ENCODE results near the gene AMOTL1.
"Not testable (repeated sequence)": the region's sequence is repeated elsewhere in the genome, so short reads cannot be mapped to it uniquely, and the experiment has no call there.

AMOTL1 gene

GRCh38 chr11:94793822-94794221 lies 25.7 kb downstream of the AMOTL1 start:
- peak; percentile 32 for DNase-seq (ENCODE audit: low read depth, low spot score)

- DNase-seq (ENCODE audit: low read depth, low spot score), result peak; percentile 88
Observed at GRCh38 chr11:94794287-94795168, 26.4 kb downstream of the AMOTL1 start.

DNA sequence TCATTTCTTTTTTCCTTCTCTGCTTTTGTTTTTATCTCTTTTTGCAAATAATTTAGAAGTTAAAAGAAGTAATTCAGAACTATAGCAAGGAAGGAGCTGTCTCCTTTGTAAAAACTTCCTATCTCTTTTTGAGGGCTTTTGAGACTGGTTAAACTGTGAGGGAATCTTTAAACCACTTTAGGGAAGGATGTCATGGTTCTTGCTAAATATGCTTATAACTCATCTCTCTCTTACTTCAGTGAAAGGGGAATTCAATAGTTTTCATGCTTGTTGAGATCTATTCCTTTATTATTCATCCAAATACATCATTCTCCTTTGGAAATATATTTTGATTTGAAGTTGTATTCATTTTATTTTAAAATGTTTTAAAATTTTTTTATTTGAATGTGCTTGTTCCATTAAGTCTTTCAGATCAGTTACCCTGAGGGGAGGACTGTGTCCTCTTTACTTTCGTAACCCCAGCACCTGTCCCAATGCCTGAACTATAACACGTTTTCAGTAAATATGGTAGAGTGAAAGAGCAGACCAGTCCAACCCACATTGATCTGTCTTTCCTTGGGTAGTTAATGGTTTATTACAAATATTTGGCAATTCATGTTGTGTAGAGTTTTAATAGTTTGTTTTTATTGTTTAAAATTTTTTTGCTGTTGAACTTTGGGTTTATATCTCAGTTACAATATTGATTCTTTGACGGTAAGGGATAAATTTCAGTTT lies 27.5 kb downstream of the AMOTL1 start:
- DNase-seq (ENCODE audit: low read depth, low spot score), result no peak

DNA sequence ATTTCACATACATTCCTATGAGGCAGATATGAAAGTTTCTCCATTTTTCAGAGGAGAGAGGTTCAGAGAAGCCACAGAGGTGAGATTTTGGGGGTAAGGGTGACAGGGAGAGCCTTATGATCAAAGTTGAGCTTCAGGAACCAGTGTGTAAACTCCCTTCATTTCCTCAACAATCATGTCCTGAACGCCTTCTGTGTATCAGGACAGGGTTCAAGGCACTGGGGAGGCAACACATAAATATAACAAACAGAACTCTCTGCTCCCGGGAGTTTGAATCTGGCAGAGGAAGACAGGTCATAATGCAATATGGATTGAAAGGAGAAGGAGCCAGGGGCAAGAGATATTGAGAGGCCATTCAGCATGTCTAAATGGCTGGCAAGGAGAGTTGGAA lies 28.0 kb downstream of the AMOTL1 start:
- DNase-seq (ENCODE audit: low read depth, low spot score), result no peak

- DNase-seq (ENCODE audit: low read depth, low spot score), result no peak
Observed at GRCh38 chr11:94796863-94797262, 28.7 kb downstream of the AMOTL1 start.

DNA sequence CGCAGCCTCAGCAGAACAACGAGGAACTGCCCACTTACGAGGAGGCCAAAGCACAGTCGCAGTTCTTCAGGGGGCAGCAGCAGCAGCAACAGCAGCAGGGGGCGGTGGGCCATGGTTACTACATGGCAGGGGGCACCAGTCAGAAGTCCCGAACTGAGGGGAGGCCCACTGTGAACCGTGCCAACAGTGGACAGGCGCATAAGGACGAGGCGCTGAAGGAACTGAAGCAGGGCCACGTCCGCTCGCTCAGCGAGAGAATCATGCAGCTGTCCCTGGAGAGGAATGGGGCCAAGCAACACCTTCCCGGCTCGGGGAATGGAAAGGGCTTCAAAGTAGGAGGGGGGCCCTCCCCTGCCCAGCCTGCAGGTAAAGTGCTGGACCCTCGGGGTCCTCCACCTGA lies 31.6 kb downstream of the AMOTL1 start:
- DNase-seq (ENCODE audit: low read depth, low spot score), result no peak

GRCh38 chr11:94800414-94800813 lies 32.3 kb downstream of the AMOTL1 start:
- DNase-seq (ENCODE audit: low read depth, low spot score), result peak; percentile 69

- no peak for DNase-seq (ENCODE audit: low read depth, low spot score)
Observed at GRCh38 chr11:94801866-94802460, 33.8 kb downstream of the AMOTL1 start.

DNA sequence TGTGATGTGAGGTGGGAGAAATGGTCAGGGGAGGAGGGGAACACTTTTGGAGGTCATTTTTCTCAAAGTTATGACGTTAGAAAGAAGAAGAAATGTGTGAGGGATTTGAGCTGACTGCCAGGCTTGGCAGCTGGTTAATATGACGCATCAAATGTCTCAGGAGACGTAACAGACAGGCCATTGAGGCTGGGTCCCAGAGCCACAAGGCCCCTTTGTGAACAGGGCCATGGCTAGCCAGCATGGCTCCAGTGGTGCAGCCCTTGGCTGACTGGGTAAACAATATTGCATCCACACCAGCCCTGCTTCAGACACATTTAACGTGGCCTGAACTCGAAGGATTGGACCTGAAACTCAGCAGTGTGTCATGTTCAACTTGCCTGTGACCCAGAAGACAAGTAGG lies 34.3 kb downstream of the AMOTL1 start:
- DNase-seq (ENCODE audit: low read depth, low spot score), result no peak

- DNase-seq (ENCODE audit: low read depth, low spot score), result no peak
Observed at GRCh38 chr11:94803491-94803890, 35.3 kb downstream of the AMOTL1 start.

DNA sequence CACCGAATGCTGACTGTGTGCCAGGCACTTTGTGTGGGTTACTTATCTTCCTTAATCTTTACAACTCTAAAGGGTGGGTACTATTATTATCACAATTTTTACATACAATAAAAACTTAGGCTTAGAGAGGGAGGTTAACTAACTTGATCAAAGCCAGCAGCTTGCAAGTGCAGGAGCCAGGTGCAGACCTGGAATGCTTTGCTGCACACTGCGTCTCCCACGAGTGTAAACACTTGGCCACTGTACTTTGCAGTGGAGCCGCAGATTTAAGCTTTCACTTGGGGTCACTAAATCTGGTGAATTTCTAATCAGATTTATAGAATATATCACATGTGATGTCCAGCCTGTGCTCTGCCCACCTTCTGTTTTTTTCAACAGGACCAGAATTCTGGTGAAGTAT lies 36.7 kb downstream of the AMOTL1 start:
- no peak for DNase-seq (ENCODE audit: low read depth, low spot score)

- no peak for DNase-seq (ENCODE audit: low read depth, low spot score)
Observed at GRCh38 chr11:94806014-94806413, 37.9 kb downstream of the AMOTL1 start.

DNA sequence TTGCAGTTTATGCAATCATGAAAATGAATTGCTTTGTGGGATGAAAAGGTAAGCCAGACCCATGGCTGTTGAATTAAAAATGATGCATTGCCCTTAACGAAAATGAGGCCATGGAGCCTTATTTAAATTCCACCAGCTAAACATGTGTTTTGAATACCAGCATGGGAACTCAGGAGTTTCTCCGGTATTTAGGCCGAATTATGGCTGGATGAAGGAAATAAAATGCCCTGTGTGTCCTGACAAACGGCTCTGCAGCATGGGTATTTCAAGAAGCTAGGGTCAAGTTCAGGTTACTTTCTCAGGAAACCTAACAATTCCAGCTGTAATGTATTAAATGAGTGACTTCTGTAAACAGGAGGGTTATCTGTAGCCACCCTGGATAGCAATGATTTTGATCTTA lies 38.3 kb downstream of the AMOTL1 start:
- DNase-seq (ENCODE audit: low read depth, low spot score), result no peak

DNA sequence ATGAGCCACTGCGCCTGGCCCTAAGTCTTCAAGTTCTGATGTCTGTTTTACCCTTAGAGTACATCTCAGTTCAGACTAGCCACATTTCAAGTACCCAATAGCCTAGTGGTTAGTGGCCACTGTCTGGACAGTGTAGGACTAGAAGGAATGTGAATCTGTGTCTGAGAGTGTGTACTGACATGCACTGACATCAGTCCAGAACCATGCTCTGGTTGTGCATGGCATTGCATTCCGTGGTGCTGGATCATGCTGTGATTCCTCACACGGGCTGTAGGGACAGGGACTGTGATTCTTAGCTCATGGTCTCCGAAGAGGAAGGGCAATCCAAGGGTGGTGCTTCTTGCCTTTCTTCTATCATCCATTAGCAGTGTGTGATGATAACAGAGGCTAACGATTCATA lies 41.1 kb downstream of the AMOTL1 start:
- no peak for DNase-seq (ENCODE audit: low read depth, low spot score)

GRCh38 chr11:94812724-94813720 lies 44.9 kb downstream of the AMOTL1 start:
- not testable (repeated sequence) for DNase-seq (ENCODE audit: low read depth, low spot score)

DNA sequence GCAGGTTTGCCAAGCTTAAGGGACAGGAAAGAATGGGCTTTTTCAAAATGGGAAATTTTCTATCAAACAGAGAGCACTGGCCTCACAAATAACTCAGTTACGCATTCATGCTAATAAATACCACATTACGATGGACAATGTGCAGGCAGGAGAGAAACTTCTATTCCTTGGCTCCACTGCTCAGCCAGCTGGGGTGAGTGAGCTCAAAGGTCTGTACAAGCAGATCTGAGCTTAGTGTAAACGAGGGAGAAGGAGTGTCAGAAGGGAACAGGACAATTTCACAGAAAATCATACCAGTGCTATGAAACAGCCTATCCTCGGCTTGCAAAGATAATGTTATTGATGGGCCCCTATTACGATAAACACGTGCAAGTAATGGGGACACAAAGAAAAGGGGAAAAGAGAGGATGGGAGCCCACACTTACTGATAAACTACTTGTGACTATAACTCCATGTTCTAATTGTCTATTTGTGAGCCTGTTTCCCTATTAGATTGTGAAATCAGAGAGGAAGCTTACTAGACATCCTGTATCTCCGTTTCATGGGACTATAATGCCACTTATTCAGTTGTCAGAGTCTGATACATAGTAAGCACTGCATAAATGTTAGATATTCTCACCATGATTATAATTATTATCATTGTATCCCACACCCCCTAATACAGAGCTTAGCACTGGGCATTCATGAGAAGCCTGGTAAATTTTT lies 46.3 kb downstream of the AMOTL1 start:
- DNase-seq (ENCODE audit: low read depth, low spot score), result no peak

DNA sequence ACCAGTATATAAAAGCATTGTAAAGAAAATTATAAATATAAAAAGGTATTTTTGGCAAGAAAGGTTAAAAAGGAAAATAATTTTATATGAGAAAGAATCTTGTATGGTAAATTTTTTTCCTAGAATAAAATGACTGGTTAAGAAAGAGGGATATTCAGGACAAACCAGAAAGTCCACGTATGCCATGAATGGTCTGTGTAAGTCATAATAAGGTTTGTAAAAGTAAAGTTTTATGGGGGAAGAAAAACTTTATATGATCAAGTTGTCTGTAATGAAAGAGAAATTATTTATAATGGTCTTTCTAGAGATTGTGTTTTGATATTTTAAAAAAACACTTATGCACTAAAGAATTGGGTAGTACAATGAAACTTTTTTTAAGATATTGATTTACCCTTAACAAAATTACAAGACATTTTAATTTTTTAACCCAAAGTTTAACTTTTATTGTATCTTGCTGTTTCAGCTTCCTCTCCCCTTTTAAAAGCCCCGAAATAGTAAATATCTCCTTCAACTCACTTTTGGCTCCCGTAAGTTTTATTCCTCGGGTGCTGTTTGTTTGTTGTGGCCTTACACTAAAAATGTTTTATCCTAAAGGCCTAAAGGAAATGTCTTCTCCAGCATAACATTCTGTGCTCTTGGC lies 47.7 kb downstream of the AMOTL1 start:
- DNase-seq (ENCODE audit: low read depth, low spot score), result no peak

DNA sequence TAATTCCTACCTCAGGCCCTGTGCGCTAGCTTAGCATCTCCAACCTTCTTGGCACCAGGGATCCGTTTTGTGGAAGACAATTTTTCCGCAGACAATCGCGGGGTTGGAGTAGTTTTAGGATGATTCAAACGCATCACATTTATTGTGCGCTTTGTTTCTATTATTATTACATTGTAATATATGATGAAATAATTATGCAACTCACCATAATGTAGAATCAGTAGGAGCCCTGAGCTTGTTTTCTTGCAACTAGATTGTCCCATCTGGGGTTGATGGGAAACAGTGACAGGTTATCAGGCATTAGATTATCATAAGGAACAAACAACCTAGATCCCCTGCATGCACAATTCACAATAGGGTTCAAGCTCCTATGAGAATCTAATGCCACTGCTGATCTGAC lies 52.3 kb downstream of the AMOTL1 start:
- no peak for DNase-seq (ENCODE audit: low read depth, low spot score)

DNA sequence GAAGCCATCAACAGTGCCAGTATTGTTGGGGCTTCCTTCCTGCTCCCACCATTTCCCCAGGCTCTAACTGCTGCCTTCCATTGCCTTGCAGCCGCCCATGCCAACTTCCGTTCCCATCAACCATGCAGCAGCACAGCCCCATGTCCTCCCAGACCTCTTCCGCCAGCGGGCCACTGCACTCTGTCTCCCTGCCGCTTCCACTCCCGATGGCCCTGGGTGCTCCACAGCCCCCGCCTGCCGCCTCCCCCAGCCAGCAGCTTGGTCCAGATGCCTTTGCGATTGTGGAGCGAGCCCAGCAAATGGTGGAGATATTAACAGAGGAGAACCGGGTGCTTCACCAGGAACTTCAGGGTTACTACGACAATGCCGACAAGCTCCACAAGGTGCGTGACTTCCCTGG lies 53.3 kb downstream of the AMOTL1 start:
- DNase-seq (ENCODE audit: low read depth, low spot score), result no peak

DNA sequence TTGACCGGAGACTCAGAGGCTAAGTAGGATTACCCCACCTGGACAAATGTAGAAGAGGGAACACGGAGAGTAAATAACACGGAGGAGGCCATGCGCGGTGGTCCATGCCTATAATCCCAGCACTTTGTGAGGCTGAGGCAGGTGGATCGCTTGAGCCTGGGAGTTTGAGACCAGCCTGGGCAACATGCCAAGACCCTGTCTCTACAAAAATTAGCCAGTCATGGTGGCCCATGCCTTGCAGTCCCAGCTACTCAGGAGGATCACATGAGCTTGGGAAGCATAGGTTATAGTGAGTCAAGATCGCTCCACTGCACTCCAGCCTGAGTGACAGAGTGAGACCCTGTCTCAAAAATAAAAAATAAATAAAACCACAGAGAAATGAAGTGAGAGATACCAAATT lies 53.9 kb downstream of the AMOTL1 start:
- DNase-seq (ENCODE audit: low read depth, low spot score), result no peak

Data from astrocyte of the hippocampus (primary cell).